GM18498 (cell line): ENCODE results near the gene IGFALS.

Experiments used
- ATAC-seq: cut with Tn5 transposase; IDR thresholded peaks from one replicate; pipeline ENCODE4 v1.9.1; 2021; ENCODE audit warnings: mild to moderate bottlenecking, moderate library complexity; ENCODE audit not compliant: unreplicated experiment

IGFALS gene

GRCh38 chr16:1746693-1747195 is 46.8 kb downstream of the IGFALS start:
- ATAC-seq: no peak

DNA sequence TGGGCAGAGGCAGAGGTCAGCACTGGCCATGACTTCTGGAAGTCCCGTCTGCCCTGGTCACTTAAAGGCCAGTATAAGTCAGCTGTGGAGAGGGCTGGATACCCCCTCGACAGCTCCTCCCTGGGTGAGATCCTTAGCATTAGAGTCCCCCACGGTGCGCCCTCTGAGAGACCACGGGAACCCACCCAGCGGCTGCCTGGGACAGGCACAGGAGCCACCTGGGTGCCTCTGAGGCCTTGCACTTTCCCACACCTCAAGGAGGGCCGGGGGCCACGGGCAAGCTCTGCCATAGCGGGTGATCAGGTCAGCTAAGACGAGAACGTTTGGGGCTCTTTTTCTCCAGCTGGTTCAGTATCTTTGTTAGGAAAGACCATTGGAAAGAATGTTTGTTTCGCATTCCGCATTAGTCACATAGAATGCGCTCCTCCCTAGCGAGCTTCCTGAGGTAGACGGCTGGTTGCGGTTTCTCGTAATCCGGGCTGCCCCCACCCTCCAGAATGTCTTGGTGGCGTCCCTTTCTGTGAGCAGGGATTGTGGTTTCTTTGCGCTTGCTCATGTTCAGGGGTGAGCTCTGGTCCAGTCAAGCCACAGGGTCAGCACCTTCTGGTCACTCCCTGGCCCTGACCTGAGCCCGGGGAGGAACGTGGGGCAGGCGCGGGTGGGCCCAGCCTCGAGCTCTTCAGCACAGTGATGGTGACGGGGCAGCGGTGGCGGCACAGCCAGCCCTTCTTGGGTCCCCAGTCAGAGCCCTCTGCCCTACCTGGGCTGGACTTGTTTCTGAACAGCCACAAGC is 47.4 kb downstream of the IGFALS start:
- ATAC-seq: no peak

- no peak for ATAC-seq
Observed at GRCh38 chr16:1745181-1745899, 48.2 kb downstream of the IGFALS start.

- ATAC-seq: no peak
Observed at GRCh38 chr16:1744338-1744840, 49.1 kb downstream of the IGFALS start.

GRCh38 chr16:1743376-1744337 is 49.8 kb downstream of the IGFALS start:
- no peak for ATAC-seq

DNA sequence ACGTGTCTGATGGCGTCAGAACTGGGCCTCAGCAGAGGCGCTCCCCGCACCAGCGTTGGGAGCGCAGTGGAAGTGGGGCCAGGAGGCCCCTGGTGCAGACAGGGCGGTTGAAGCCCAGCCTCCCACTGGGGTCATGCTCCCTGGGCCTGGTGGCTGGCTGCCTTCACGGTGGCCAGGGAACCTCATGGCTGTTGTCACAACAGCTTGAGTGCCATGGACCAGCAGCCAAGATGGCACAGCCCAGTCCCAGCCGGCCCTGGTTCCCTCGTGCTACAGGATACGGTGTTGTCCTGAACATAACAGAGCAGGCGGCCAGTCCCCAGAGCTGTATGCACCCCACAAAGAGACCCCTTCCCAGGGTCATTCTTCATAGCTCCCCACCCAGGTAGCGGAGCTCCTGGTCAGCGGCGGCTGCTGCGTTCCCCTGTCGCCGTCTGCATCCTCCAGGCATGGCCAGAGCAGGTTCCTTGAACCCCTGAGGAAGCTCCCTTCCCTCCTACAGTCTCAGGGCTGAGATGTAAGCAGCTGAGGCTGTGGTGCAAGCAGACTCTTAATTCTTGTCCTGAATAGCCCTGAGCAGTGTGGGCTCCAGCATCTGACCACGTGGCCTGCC is 51.8 kb downstream of the IGFALS start:
- no peak for ATAC-seq

DNA sequence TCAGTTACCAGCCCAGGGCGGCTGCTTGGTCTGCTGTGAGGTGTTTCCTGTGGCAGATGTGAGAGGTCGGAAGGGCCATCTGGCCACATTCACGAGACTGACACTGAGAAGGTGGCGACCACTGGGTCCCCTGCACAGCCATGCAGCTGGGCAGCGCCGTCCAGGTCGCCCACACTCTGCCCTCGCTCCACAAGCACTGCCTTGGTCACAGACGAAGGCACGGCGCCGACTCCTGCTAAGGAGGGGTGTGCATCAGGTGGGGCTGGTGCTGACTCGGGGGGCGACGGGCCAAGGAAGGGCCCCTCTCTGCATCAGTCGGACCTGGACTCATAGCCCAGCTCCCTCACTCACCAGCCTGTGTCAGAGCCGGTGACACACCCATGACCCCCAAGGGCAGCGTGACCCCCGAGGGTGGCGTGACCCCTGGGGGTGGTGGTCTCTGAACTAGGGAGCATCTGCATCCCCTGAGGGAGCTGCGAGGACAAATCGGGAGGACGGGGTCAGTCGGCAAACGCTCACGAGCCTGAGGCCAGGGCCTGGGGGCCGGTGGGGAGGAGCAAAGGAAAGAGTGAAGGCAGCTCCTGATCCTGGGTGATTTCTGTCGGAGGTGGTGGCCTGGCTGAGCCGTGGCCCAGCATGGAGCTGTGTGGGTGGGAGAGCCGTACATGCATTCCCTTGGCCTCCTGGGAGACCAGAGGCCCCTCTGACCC is 52.6 kb downstream of the IGFALS start:
- no peak for ATAC-seq
